NT2/D1 (cell line): Measurements from ENCODE around the gene INPP4B.

ENCODE experiments used
- SUZ12 ChIP-seq: IDR thresholded peaks from 2 replicates; pipeline ENCODE4 v1.6.1; 2011; ENCODE audit not compliant: insufficient read length, insufficient read depth; ENCODE audit errors: extremely low read depth
- YY1 ChIP-seq: IDR thresholded peaks from 2 replicates; pipeline ENCODE4 v1.6.1; 2011; ENCODE audit not compliant: insufficient read length, insufficient read depth
- ZNF274 ChIP-seq: IDR thresholded peaks from 2 replicates; pipeline ENCODE4 v1.6.1; 2011; ENCODE audit warnings: mild to moderate bottlenecking, low read depth, low read length

- TF ChIP-seq ZNF274 (no peak), YY1 (no peak), SUZ12 (no peak)
These were observed 250.0 kb downstream of the INPP4B start for GRCh38 chr4:142596121-142596520.
